ENCODE results near the gene THSD7B.

DNA sequence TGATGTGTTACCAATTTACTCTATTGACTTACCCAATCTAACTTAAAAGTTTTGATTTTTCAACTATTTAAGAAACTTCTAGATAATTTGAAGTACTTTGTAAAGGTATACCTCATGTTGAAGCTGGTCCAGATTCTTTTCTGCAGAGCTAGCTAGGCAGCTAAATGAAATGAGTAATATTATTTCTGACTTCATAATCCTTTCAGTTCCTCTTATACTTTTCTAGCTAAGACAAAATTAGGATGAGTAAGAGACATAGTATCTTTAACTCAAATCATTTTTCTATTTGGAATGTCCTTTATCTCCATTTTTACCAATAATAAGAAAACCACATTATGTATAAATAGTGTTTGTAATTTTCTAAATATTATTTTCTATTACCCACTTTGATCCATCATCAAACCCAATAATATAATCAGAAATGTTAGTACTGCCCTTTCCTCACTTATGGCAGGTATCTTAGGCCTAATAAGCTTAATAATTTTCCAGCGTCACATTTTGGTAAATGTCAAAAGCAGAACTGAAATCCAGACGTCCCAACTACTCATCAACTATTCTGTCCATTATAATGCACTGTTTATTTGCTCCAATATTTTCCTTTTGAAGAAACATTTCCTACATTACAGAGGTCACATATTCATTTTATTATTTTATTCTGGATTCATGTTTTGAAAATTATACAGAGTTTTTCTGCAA, 456.6 kb downstream of the THSD7B start:
- TF ChIP-seq, protein P1, sequence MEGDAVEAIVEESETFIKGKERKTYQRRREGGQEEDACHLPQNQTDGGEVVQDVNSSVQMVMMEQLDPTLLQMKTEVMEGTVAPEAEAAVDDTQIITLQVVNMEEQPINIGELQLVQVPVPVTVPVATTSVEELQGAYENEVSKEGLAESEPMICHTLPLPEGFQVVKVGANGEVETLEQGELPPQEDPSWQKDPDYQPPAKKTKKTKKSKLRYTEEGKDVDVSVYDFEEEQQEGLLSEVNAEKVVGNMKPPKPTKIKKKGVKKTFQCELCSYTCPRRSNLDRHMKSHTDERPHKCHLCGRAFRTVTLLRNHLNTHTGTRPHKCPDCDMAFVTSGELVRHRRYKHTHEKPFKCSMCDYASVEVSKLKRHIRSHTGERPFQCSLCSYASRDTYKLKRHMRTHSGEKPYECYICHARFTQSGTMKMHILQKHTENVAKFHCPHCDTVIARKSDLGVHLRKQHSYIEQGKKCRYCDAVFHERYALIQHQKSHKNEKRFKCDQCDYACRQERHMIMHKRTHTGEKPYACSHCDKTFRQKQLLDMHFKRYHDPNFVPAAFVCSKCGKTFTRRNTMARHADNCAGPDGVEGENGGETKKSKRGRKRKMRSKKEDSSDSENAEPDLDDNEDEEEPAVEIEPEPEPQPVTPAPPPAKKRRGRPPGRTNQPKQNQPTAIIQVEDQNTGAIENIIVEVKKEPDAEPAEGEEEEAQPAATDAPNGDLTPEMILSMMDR (IDR thresholded peaks at IDR 0.05): no peak
- TF ChIP-seq POLR2A (IDR thresholded peaks at IDR 0.05; ENCODE audit: low read depth): no peak
- TF ChIP-seq EP300 (IDR thresholded peaks at IDR 0.05): no peak

Measured in esophagus muscularis mucosa (tissue), 4 donors.